Measurements from ENCODE around the gene TENT4A.

TENT4A gene

GRCh38 chr5:6733411-6734242 is 20.4 kb downstream of the TENT4A start:
- no peak for DNase-seq

GRCh38 chr5:6734243-6734700 is 21.0 kb downstream of the TENT4A start:
- DNase-seq, result no peak

- DNase-seq, result no peak
These were observed 21.5 kb downstream of the TENT4A start for GRCh38 chr5:6734781-6735180.

- DNase-seq, result no peak
These were observed 22.9 kb downstream of the TENT4A start for GRCh38 chr5:6736106-6736505.

- DNase-seq, result no peak
These were observed 23.4 kb downstream of the TENT4A start for GRCh38 chr5:6736524-6737042.

GRCh38 chr5:6737043-6737941 is 24.1 kb downstream of the TENT4A start:
- peak in 2 of 4 experiments; percentile 33 for DNase-seq

GRCh38 chr5:6739603-6740002 is 26.4 kb downstream of the TENT4A start:
- DNase-seq, result no peak

GRCh38 chr5:6740586-6741150 is 27.4 kb downstream of the TENT4A start:
- no peak for DNase-seq

- no peak for DNase-seq
These were observed 29.0 kb downstream of the TENT4A start for GRCh38 chr5:6742081-6742758.

- no peak for DNase-seq
These were observed 29.9 kb downstream of the TENT4A start for GRCh38 chr5:6743161-6743560.

- DNase-seq, result no peak
These were observed 31.8 kb downstream of the TENT4A start for GRCh38 chr5:6744841-6745705.

GRCh38 chr5:6745706-6746222 is 32.5 kb downstream of the TENT4A start:
- DNase-seq, result peak; percentile 57 to 79 (median 62)

GRCh38 chr5:6746244-6746643 is 33.0 kb downstream of the TENT4A start:
- DNase-seq, result no peak

- DNase-seq, result no peak
These were observed 33.9 kb downstream of the TENT4A start for GRCh38 chr5:6747103-6747502.

- no peak for DNase-seq
These were observed 34.9 kb downstream of the TENT4A start for GRCh38 chr5:6748142-6748541.

GRCh38 chr5:6749026-6749716 is 35.9 kb downstream of the TENT4A start:
- no peak for DNase-seq

GRCh38 chr5:6750142-6750840 is 37.1 kb downstream of the TENT4A start:
- DNase-seq, result no peak

GRCh38 chr5:6750951-6751685 is 37.9 kb downstream of the TENT4A start:
- DNase-seq, result no peak

GRCh38 chr5:6752236-6752635 is 39.0 kb downstream of the TENT4A start:
- DNase-seq, result no peak
